ENCODE data around the gene HOXB5.

HOXB5 gene

DNA sequence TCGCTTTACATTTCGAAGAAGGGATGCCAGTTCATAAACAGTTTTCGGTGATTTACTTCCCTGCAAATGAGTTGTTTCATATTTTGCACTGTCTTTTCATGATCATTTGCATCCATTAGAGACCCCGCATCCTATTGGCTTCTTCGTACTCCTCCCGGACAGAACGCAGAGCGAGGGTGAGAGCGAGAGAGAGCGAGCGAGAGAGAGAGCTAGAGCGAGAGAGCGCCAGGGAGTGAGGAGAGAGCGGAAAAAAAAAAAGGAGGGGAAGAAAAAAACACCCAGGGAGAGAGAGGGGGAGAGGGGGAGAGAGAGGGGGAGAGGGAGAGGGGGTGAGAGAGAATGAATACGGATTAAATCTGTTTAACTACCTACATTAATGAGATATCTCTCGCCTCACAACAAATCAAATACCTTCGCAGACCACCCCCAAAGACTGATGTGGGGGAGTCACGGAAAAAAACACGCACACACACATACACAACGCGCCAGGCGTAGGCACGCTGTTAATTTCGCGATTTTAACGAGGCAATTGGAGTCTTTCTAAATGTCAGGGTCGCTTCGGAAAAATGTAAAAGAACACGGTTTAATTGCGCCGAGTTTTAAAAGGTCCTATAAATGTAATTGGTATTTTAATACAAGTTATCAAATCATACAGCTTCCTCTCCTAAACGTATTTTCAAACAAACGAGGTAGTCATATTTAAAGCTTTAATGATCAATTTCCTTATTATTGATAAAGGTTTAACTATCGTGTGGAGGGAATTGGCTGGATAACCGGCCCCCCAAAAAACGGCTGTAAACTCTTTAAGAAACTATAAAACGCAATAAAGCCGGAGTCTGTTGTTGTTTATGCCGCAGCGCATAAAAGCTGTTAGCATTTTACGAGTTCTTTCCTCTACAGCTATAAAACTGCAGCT, 21.7 kb upstream of the HOXB5 start, which contains the start of gene HOXB8:
HOXB8 (minus strand) TSS at position 246 of the 916 bp plus-strand sequence. CDS start 588 bp downstream, outside the sequence.
- H3K4me3 ChIP-seq (ENCODE audit: control insufficient read depth, low read depth, low read length): peak within 1 kb of the TSS; percentile 20
- DNase-seq (ENCODE audit: low read depth): no peak
- TF ChIP-seq, protein P1, sequence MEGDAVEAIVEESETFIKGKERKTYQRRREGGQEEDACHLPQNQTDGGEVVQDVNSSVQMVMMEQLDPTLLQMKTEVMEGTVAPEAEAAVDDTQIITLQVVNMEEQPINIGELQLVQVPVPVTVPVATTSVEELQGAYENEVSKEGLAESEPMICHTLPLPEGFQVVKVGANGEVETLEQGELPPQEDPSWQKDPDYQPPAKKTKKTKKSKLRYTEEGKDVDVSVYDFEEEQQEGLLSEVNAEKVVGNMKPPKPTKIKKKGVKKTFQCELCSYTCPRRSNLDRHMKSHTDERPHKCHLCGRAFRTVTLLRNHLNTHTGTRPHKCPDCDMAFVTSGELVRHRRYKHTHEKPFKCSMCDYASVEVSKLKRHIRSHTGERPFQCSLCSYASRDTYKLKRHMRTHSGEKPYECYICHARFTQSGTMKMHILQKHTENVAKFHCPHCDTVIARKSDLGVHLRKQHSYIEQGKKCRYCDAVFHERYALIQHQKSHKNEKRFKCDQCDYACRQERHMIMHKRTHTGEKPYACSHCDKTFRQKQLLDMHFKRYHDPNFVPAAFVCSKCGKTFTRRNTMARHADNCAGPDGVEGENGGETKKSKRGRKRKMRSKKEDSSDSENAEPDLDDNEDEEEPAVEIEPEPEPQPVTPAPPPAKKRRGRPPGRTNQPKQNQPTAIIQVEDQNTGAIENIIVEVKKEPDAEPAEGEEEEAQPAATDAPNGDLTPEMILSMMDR (conservative IDR thresholded peaks at IDR 0.05; ENCODE audit: control insufficient read depth, insufficient read depth, low read depth, low read length): no peak

DNA sequence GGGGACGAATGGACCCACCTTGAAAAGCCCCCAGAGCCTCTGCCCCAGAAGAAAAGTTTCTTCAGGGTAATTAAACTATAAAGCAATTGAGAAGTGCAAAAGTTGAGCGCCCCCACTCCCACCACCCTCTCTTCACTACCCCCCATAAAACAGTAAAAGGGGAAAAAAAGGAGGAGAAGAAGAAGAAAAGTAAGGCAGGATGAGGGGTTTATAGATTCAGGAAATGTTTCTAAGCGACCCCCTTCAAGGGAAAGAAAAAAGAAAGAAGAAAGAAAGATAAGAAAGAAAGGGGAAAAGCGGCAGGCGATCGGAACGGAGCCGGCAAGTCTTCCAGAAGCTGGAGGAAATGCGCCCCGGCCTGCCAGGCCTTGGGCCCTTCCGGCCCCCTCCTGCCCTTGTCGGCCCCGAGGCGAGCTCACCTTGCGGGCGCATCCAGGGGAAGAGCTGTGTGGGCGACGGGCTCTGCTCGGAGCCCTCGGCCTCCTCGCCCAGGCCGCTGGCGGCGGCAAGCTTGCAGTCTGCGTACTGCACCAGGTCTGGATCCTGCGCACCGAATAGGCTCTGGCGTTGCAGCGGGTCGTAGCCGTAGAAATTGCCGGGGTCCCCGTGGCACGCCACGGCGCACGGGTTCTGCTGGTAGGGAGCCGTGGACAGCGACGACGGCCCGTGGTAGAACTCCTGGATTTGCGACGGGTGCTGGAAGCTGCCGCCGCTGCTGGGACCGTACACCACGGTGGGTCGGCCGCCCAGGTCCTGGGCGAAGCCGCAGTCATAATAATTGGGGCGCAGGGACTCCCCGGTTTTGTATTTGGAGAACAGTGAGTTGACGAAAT, 20.5 kb upstream of the HOXB5 start:
- TF ChIP-seq, protein P1 (conservative IDR thresholded peaks at IDR 0.05; ENCODE audit: control insufficient read depth, insufficient read depth, low read depth, low read length): no peak
- no peak for DNase-seq (ENCODE audit: low read depth)
- H3K4me3 ChIP-seq (ENCODE audit: control insufficient read depth, low read depth, low read length): peak overlapping the region; percentile 20

DNA sequence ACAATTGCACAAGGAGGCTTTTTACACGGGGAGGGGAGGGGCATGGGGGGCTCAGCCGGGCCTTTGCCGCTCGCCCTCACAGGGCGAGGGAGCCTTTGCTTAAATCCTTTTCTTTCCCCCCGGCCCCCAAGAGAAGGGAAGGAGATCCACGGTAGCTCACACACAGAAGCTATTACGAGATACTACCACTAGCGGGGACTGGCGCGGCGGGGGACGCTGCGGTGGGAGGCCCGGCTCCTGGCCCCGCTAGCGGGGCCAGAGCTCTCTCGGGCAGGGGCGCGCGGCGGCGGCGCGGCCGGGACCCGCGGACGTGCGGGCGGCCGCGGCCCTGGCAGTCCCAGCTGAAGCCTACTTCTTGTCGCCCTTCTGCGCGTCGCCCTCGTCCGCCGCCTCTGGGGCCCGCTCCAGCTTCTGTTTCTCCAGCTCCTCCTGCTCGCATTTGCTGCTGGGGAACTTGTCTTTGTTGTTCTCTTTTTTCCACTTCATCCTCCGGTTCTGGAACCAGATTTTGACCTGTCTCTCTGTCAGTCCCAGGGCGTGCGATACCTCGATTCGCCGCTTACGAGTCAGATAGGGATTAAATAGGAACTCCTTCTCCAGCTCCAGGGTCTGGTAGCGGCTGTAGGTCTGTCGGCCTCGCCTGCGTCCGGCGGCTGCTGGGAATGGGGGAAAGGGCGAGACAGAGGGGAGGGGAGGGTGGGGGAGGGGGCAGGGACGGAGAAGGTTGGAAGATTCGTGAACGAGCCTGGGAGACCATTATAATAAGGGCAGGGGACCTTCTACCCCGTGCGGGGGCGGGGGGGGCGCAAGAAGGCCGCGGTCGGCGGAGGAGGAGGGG, 19.5 kb upstream of the HOXB5 start:
- TF ChIP-seq, protein P1 (conservative IDR thresholded peaks at IDR 0.05; ENCODE audit: control insufficient read depth, insufficient read depth, low read depth, low read length): peak; percentile 8
- H3K4me3 ChIP-seq (ENCODE audit: control insufficient read depth, low read depth, low read length): peak overlapping the region; percentile 54
- no peak for DNase-seq (ENCODE audit: low read depth)

DNA sequence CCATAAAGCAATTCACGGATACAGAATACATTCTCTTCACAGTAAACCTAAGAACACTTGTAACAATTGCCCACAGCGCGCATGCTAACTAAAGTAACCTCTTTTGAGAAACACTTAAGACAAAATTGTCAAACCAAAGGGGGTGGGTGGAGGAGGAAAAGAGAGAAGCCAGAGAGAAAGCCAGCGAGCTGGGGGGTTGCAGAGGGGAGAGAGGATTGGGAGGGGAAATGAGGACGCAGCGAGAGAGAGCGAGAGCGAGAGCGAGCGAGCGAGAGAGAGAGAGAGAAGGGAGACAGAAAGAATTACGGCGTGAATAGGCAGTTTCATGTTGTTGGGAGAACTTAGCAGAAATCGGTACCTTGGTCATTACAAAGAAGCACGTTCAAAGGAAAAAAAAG, 18.9 kb upstream of the HOXB5 start:
- peak overlapping the region; percentile 54 for H3K4me3 ChIP-seq (ENCODE audit: control insufficient read depth, low read depth, low read length)
- TF ChIP-seq, protein P1 (conservative IDR thresholded peaks at IDR 0.05; ENCODE audit: control insufficient read depth, insufficient read depth, low read depth, low read length): no peak
- DNase-seq (ENCODE audit: low read depth): no peak

DNA sequence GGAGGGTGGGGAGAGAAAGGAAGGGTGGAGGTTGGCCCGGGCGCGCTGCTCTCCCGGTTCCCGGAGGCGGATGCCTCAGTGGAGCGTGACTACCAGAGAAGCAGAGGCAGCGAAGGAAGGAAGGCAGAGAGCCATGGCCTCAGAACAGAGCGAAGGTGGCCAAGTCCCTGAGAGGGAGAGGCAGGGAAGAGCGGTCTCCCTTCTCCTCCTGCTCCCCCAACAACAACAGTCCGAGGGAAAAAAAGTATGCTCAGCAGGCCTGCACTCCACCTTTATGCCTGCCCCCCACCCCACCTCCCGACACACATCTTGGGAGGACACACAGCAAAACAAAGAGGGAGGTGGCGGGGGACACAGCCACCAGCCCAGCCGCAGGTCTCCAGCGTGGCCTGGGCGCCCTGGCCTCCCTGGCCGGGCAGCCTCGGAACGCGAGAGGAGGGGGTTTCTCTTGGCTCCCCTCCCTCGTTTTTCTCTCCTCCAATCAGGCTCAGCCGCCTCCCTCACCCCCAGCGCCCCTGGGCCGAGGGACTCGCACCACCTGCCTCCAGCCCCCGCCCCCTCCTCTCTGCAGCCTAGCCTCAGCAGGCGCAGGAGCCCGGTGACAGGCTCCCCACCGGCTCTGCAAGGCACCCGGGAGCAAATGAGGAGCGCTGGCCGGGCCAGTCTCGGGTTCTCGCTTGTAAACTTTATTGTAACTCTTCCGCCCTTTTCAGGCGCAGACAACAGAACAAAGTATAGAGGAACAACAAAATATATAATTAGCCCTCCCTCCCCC, 18.3 kb upstream of the HOXB5 start:
- TF ChIP-seq, protein P1 (conservative IDR thresholded peaks at IDR 0.05; ENCODE audit: control insufficient read depth, insufficient read depth, low read depth, low read length): no peak
- no peak for DNase-seq (ENCODE audit: low read depth)
- peak overlapping the region; percentile 72 for H3K4me3 ChIP-seq (ENCODE audit: control insufficient read depth, low read depth, low read length)
